OCI-LY7 (cell line): ENCODE results near the gene HCFC2. TPM values are rescaled to one million over a fixed set of nuclear protein-coding genes. Genes with fewer than 3 reads are reported as not detected.

Experiments
- BruUV-seq: library from RNA; stranded (reverse); fragments of 400-500 nt; replicated peaks from 2 replicates; lab custom pipeline; 2021; lab: Mats Ljungman, UMichigan
- CTCF ChIA-PET: fragments of 300-600 bp; sonication (Branson Sonifier 250); formaldehyde crosslinking; loops from one replicate; lab custom pipeline; 2022; ENCODE audit warnings: antibody characterized with exemption; ENCODE audit not compliant: unreplicated experiment; lab: Charles Lee
- POLR2A ChIA-PET: fragments of 300-600 bp; sonication (Branson Sonifier 250); formaldehyde crosslinking; loops from one replicate; lab custom pipeline; 2022; ENCODE audit warnings: antibody characterized with exemption; lab: Charles Lee
- DNase-seq: peaks from one replicate; pipeline ENCODE4 v3.0.0-alpha.2; 2015; ENCODE audit warnings: low spot score
- H2AFZ ChIP-seq: fragments of 200-600 bp; sonication (generic), shearing (Covaris generic); 2 replicates; pipeline ENCODE4 v1.6.1; 2014; ENCODE audit warnings: mild to moderate bottlenecking, antibody characterized with exemption, low read length, moderate library complexity
- H3K27ac ChIP-seq: fragments of 200-600 bp; sonication (generic); 2 replicates; pipeline ENCODE4 v1.5.1; 2014; ENCODE audit warnings: mixed run types, low read depth, mild to moderate bottlenecking, moderate library complexity, low read length, inconsistent platforms; ENCODE audit not compliant: poor library complexity, severe bottlenecking
- H3K36me3 ChIP-seq: fragments of 200-600 bp; sonication (generic); 2 replicates; pipeline ENCODE4 v1.6.1; 2014; ENCODE audit warnings: mild to moderate bottlenecking, antibody characterized with exemption, low read length, moderate library complexity, mixed read lengths; ENCODE audit not compliant: insufficient read depth
- H3K4me1 ChIP-seq: fragments of 200-600 bp; sonication (generic); 2 replicates; pipeline ENCODE4 v1.5.1; 2014; ENCODE audit warnings: mild to moderate bottlenecking, low read length; ENCODE audit not compliant: insufficient read depth, poor library complexity, severe bottlenecking
- H3K4me2 ChIP-seq: fragments of 200-600 bp; sonication (generic); 2 replicates; pipeline ENCODE4 v1.6.1; 2014; ENCODE audit warnings: mild to moderate bottlenecking, low read length
- H3K4me3 ChIP-seq: fragments of 200-600 bp; sonication (generic); 2 replicates; pipeline ENCODE4 v1.5.1; 2014; ENCODE audit warnings: mild to moderate bottlenecking, low read depth, low read length; ENCODE audit not compliant: poor library complexity, severe bottlenecking
- H3K79me2 ChIP-seq: fragments of 200-600 bp; sonication (generic); 2 replicates; pipeline ENCODE4 v1.6.1; 2016; ENCODE audit warnings: low read depth, mild to moderate bottlenecking, low read length, moderate library complexity, mixed read lengths; ENCODE audit not compliant: insufficient read depth
- H3K9me2 ChIP-seq: fragments of 200-600 bp; sonication (generic); 2 replicates; pipeline ENCODE4 v1.6.1; 2016; ENCODE audit warnings: mild to moderate bottlenecking, low read length, mixed read lengths; ENCODE audit not compliant: insufficient read depth
- H3K9me3 ChIP-seq: fragments of 200-600 bp; sonication (generic); 2 replicates; pipeline ENCODE4 v1.6.1; 2014; ENCODE audit warnings: mild to moderate bottlenecking, mixed run types, low read length, mixed read lengths
- H4K20me1 ChIP-seq: fragments of 200-600 bp; sonication (generic); 2 replicates; pipeline ENCODE4 v1.6.1; 2014; ENCODE audit warnings: mild to moderate bottlenecking, antibody characterized with exemption, low read length, moderate library complexity, mixed read lengths; ENCODE audit not compliant: insufficient read depth
- EZH2phosphoT487 ChIP-seq: fragments of 200-600 bp; sonication (generic); IDR thresholded peaks from 2 replicates; pipeline ENCODE4 v1.6.1; 2018; ENCODE audit warnings: low read depth, borderline replicate concordance, mild to moderate bottlenecking, mixed run types, antibody characterized with exemption, low read length, moderate library complexity, mixed read lengths
- intact Hi-C: fragments of 100-400 bp; cut with micrococcal nuclease; formaldehyde crosslinking; loops from one replicate; pipeline ENCODE4 v1.10.0; 2022; ENCODE audit not compliant: unreplicated experiment
- small RNA-seq: library from RNA; depleted of rRNA; stranded (forward); fragments of <200 nt; gene quantifications from one replicate; pipeline ENCODE3, GENCODE V24; 2014
- total RNA-seq, 2 experiments: library from RNA; depleted of rRNA in 1 of 2; stranded (reverse); fragments of >200 nt in 1 of 2; shearing (Covaris generic) in 1 of 2; gene quantifications; 2 replicates each; pipeline ENCODE4 v1.2.3, GENCODE V29; 2014 to 2022
- TF ChIP-seq, protein P1 (sequence below): fragments of 200-600 bp; sonication (generic); conservative IDR thresholded peaks from 2 replicates; pipeline ENCODE4 v1.5.1; 2014; ENCODE audit warnings: mild to moderate bottlenecking, antibody characterized with exemption, low read length, moderate library complexity, mixed read lengths

HCFC2 gene
- total RNA-seq, 2 experiments from 2014 or later = 8.7 to 11.8 TPM

DNA sequence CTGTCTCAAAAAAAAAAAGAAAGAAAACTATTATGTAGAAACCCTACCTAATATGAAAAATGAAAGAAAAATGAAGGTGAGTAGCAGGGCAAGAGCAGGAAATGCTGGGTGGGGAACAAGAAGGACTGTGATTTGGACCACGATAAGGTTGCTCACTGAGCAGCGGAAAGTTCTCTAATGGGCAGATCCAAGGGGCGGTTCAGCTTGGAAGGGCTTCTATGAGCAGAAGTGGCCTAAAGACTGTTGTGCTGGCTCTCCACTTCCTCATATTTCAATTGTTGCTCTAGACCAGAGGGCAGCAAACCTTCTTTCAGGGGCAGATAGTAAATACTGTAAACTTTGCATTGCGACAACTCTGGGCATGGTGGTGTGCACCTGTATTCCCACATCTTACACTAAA is 90.0 kb downstream of the HCFC2 start:
- Histone ChIP-seq H3K4me3 (no peak overlapping the region), H3K79me2 (no peaks in the 10 kb centered on the region), H4K20me1 (no peaks in the 10 kb centered on the region), H2AFZ (no peak overlapping the region), H3K4me2 (no peak overlapping the region), H3K9me2 (no peaks in the 10 kb centered on the region), H3K27ac (no peak overlapping the region), H3K36me3 (no peaks in the 10 kb centered on the region), H3K4me1 (no peaks in the 10 kb centered on the region), H3K9me3 (no peaks in the 10 kb centered on the region)
- TF ChIP-seq, protein P1, sequence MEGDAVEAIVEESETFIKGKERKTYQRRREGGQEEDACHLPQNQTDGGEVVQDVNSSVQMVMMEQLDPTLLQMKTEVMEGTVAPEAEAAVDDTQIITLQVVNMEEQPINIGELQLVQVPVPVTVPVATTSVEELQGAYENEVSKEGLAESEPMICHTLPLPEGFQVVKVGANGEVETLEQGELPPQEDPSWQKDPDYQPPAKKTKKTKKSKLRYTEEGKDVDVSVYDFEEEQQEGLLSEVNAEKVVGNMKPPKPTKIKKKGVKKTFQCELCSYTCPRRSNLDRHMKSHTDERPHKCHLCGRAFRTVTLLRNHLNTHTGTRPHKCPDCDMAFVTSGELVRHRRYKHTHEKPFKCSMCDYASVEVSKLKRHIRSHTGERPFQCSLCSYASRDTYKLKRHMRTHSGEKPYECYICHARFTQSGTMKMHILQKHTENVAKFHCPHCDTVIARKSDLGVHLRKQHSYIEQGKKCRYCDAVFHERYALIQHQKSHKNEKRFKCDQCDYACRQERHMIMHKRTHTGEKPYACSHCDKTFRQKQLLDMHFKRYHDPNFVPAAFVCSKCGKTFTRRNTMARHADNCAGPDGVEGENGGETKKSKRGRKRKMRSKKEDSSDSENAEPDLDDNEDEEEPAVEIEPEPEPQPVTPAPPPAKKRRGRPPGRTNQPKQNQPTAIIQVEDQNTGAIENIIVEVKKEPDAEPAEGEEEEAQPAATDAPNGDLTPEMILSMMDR = no peak
- no peak for DNase-seq
- POLR2A ChIA-PET = interaction anchor here (0.6 kb wide), 1 partner anchor 48 kb away, joined by 3 read pairs; no protein-coding TSS in a partner anchor
- intact Hi-C loops = no loop called here
- no TSS peak for BruUV-seq
- CTCF ChIA-PET = no interaction called here

DNA sequence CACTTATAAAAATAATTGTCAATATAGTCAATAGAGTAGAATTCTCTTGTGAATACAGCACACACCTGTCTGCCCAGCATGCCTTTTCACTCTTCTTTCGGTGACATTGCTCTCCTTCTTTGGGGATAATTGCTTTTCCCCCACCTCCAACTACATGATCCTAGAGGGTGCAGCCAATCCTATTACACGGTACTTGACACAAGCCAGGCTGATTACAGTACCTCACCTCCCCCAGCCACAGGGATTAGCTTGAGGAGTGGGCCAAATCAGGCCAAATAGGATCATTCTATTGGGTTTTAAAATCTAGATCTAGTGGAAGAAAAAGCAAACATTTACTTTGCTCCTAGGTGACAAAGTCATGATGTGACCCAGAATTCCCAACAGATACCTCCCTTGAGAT is 90.5 kb downstream of the HCFC2 start:
- intact Hi-C loops = no loop called here
- Histone ChIP-seq H3K4me1 (no peaks in the 10 kb centered on the region), H3K4me2 (no peak overlapping the region), H3K9me2 (no peaks in the 10 kb centered on the region), H4K20me1 (no peaks in the 10 kb centered on the region), H3K27ac (no peak overlapping the region), H3K4me3 (no peak overlapping the region), H3K9me3 (no peaks in the 10 kb centered on the region), H3K36me3 (no peaks in the 10 kb centered on the region), H3K79me2 (no peaks in the 10 kb centered on the region), H2AFZ (no peak overlapping the region)
- no TSS peak for BruUV-seq
- no peak for TF ChIP-seq EZH2phosphoT487
- TF ChIP-seq, protein P1 = no peak
- POLR2A ChIA-PET = interaction anchor here (0.6 kb wide), 1 partner anchor 769 kb away, joined by 3 read pairs; no protein-coding TSS in a partner anchor
- DNase-seq = no peak
- CTCF ChIA-PET = interaction anchor here (0.6 kb wide), 1 partner anchor 11 kb away, joined by 3 read pairs; no protein-coding TSS in a partner anchor

Small RNAs within 50 kb of the gene (small RNA-seq; reads per million reads assigned to genes)
- gene RNA5SP370 = not detected

Other genes starting within 250 kb of the HCFC2 start
- gene NT5DC3, start 223.3 kb upstream of the HCFC2 start, total RNA-seq (2014; rRNA removed; shearing (Covaris generic)) = 4.6 and 4.7 TPM in 2 replicates
- 6.2 and 7.5 TPM in 2 replicates for gene NT5DC3, start 223.3 kb upstream of the HCFC2 start, total RNA-seq (2022)
- 235 and 303 TPM in 2 replicates for gene HSP90B1, start 134.1 kb upstream of the HCFC2 start, total RNA-seq (2014; rRNA removed; shearing (Covaris generic))
- 254 and 304 TPM in 2 replicates for gene HSP90B1, start 134.1 kb upstream of the HCFC2 start, total RNA-seq (2022)
- gene TDG, start 98.7 kb upstream of the HCFC2 start, total RNA-seq (2014; rRNA removed; shearing (Covaris generic)) = 39.4 and 43.3 TPM in 2 replicates
- 49.1 and 55.3 TPM in 2 replicates for gene TDG, start 98.7 kb upstream of the HCFC2 start, total RNA-seq (2022)
- not detected in 2 replicates for gene GLT8D2, start 14.3 kb upstream of the HCFC2 start, total RNA-seq (2014; rRNA removed; shearing (Covaris generic))
- gene GLT8D2, start 14.3 kb upstream of the HCFC2 start, total RNA-seq (2022) = not detected in 2 replicates
- 21.6 and 30.2 TPM in 2 replicates for gene NFYB, start 73.7 kb downstream of the HCFC2 start, total RNA-seq (2014; rRNA removed; shearing (Covaris generic))
- gene NFYB, start 73.7 kb downstream of the HCFC2 start, total RNA-seq (2022) = 38.5 and 40.3 TPM in 2 replicates
- 132 and 140 TPM in 2 replicates for gene TXNRD1, start 151.2 kb downstream of the HCFC2 start, total RNA-seq (2014; rRNA removed; shearing (Covaris generic))
- 108 and 117 TPM in 2 replicates for gene TXNRD1, start 151.2 kb downstream of the HCFC2 start, total RNA-seq (2022)
- 7.2 and 8.2 TPM in 2 replicates for gene EID3, start 239.2 kb downstream of the HCFC2 start, total RNA-seq (2014; rRNA removed; shearing (Covaris generic))
- gene EID3, start 239.2 kb downstream of the HCFC2 start, total RNA-seq (2022) = 5.1 and 5.5 TPM in 2 replicates